Upper lobe of right lung (tissue), 1 donor: ENCODE data around the gene OLR1. TPM values are rescaled to one million over a fixed set of nuclear protein-coding genes. Genes with fewer than 3 reads are reported as not detected.

Experiments used
- ATAC-seq: fragments of 200-7000 bp; cut with Tn5 transposase; one replicate; pipeline ENCODE4 v1.9.1; 2020; ENCODE audit warnings: mild to moderate bottlenecking, moderate library complexity
- DNase-seq: peaks from one replicate; pipeline ENCODE4 v3.0.0-alpha.2; 2020
- H3K27ac ChIP-seq: fragments of 200-600 bp; one replicate; pipeline ENCODE4 v1.8.0; 2022
- H3K27me3 ChIP-seq: fragments of 200-600 bp; one replicate; pipeline ENCODE4 v1.8.0; 2022; ENCODE audit warnings: mild to moderate bottlenecking
- H3K36me3 ChIP-seq: fragments of 200-600 bp; one replicate; pipeline ENCODE4 v1.8.0; 2022
- H3K4me1 ChIP-seq: fragments of 200-600 bp; one replicate; pipeline ENCODE4 v1.8.0; 2022
- H3K4me3 ChIP-seq: fragments of 200-600 bp; one replicate; pipeline ENCODE4 v1.8.0; 2022; ENCODE audit warnings: mild to moderate bottlenecking
- H3K9me3 ChIP-seq: fragments of 200-600 bp; one replicate; pipeline ENCODE4 v1.8.0; 2022
- CTCF ChIP-seq: fragments of 200-600 bp; IDR thresholded peaks from one replicate; pipeline ENCODE4 v1.8.0; 2022; ENCODE audit warnings: antibody characterized with exemption
- intact Hi-C: fragments of 100-400 bp; cut with DNase I; formaldehyde crosslinking; loops from one replicate; pipeline ENCODE4 v1.11.0; 2022
- total RNA-seq: library from RNA; stranded (reverse); fragmentation: NEBNext Ultra II Directional; extraction: Animal tissue kit (Norgen Biotek cat#: 25700); gene quantifications from one replicate; pipeline ENCODE4 v1.2.1, GENCODE V29; 2021
- donor health status: DM: no; HTN: yes; CAD: no; lungs with severe emphysema.

OLR1 gene
- total RNA-seq, 1 donor from 2014 or later: 96.1 TPM

GRCh38 chr12:10165421-10165820 lies 6.5 kb downstream of the OLR1 start:
- H3K27ac ChIP-seq: no peak overlapping the region
- intact Hi-C loops: no loop called here
- no peak for TF ChIP-seq CTCF
- no peak overlapping the region for H3K4me3 ChIP-seq
- H3K9me3 ChIP-seq: no peaks in the 10 kb centered on the region
- DNase-seq (no peak), ATAC-seq (no peak)
- no peaks in the 10 kb centered on the region for H3K36me3 ChIP-seq
- H3K4me1 ChIP-seq: no peaks in the 10 kb centered on the region
- H3K27me3 ChIP-seq: no peaks in the 10 kb centered on the region

DNA sequence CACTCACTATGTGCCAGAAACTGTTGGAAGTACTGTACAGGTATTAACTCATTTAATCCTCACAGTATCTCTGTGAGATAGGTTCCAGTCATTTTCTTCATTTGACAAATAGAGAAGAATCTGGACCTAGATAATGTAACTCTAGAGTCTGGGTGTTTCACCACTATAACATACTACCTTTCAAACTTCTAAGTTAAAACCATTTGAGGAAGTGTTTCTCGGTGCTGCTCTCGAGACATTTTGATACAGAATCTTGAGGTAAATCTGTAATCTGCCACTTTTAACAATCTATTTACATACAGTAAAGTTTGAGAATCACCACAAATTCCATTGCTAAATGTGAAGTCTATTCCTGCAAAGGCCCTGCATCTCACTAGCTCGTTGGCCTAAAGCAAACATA lies 8.8 kb downstream of the OLR1 start:
- Histone ChIP-seq H3K36me3 (no peaks in the 10 kb centered on the region), H3K27me3 (no peaks in the 10 kb centered on the region), H3K27ac (no peak overlapping the region), H3K4me1 (no peaks in the 10 kb centered on the region), H3K4me3 (no peak overlapping the region), H3K9me3 (no peaks in the 10 kb centered on the region)
- ATAC-seq (no peak), DNase-seq (no peak)
- intact Hi-C loops: no loop called here
- TF ChIP-seq CTCF: no peak

GRCh38 chr12:10160617-10161385 lies 11.1 kb downstream of the OLR1 start:
- Histone ChIP-seq H3K27me3 (no peaks in the 10 kb centered on the region), H3K36me3 (no peaks in the 10 kb centered on the region), H3K4me1 (no peaks in the 10 kb centered on the region), H3K9me3 (no peaks in the 10 kb centered on the region), H3K27ac (no peak overlapping the region), H3K4me3 (no peak overlapping the region)
- intact Hi-C loops: no loop called here
- ATAC-seq (peak; percentile 67), DNase-seq (no peak)
- no peak for TF ChIP-seq CTCF

GRCh38 chr12:10159280-10159679 lies 12.7 kb downstream of the OLR1 start:
- no peak overlapping the region for H3K27ac ChIP-seq
- no peaks in the 10 kb centered on the region for H3K36me3 ChIP-seq
- no peak overlapping the region for H3K4me3 ChIP-seq
- ATAC-seq (peak; percentile 50), DNase-seq (no peak)
- H3K4me1 ChIP-seq: no peaks in the 10 kb centered on the region
- H3K9me3 ChIP-seq: no peaks in the 10 kb centered on the region
- no peaks in the 10 kb centered on the region for H3K27me3 ChIP-seq
- intact Hi-C loops: no loop called here
- no peak for TF ChIP-seq CTCF

DNA sequence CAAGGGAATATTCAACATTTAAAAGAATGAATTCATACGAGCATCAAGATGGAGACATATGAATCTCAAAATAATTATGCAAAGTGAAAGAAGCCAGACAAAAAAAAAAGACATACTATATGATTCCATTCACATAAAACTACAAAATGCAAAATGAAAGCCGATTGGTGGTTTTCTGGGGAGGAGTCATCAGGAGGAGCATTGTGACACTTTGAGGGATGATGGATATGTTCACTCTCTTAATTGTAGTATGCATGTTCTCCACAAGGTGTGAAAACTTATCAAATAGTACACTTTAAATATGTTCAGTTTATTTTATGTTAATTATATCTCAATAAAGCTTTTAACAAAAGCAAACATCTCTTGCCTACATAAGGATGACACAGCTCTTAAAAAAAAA lies 13.5 kb downstream of the OLR1 start:
- H3K9me3 ChIP-seq: no peaks in the 10 kb centered on the region
- H3K27me3 ChIP-seq: no peaks in the 10 kb centered on the region
- no peak for ATAC-seq
- H3K27ac ChIP-seq: no peak overlapping the region
- H3K36me3 ChIP-seq: no peaks in the 10 kb centered on the region
- TF ChIP-seq CTCF: no peak
- H3K4me3 ChIP-seq: no peak overlapping the region
- H3K4me1 ChIP-seq: peaks cover 4% of the 10 kb centered on the region
- intact Hi-C loops: no loop called here
- no peak for DNase-seq

GRCh38 chr12:10155966-10156365 lies 16.0 kb downstream of the OLR1 start:
- no peak for ATAC-seq
- no peaks in the 10 kb centered on the region for H3K27me3 ChIP-seq

More at GRCh38 chr12:10155966-10156365, 16.0 kb downstream of the OLR1 start:
- Histone ChIP-seq H3K36me3 (no peaks in the 10 kb centered on the region), H3K4me3 (no peak overlapping the region), H3K27ac (no peak overlapping the region), H3K4me1 (peaks cover 7% of the 10 kb centered on the region), H3K9me3 (no peaks in the 10 kb centered on the region)
- TF ChIP-seq CTCF: no peak
- DNase-seq: no peak
- intact Hi-C loops: no loop called here
